Sigmoid colon (tissue), 7 donors: ENCODE data around the gene FAM110C. TPM values are rescaled to one million over a fixed set of nuclear protein-coding genes. Genes with fewer than 3 reads are reported as not detected.

Experiments
- DNase-seq: peaks from one replicate; pipeline ENCODE4 v3.0.0-alpha.2; 2019
- H3K27ac ChIP-seq, 4 donors: fragments of 200-600 bp; sonication (generic); one replicate each; pipeline ENCODE4 v1.5.1; 2016 to 2019; ENCODE audit warnings: mild to moderate bottlenecking in 1 of 4
- H3K27me3 ChIP-seq, 3 donors: fragments of 200-600 bp; sonication (generic); one replicate each; pipeline ENCODE4 v1.5.1; 2019; ENCODE audit warnings: mild to moderate bottlenecking in 1 of 3
- H3K36me3 ChIP-seq, 4 donors: fragments of 200-600 bp; sonication (generic); one replicate each; pipeline ENCODE4 v1.5.1; 2016 to 2019
- H3K4me1 ChIP-seq, 4 donors: fragments of 200-600 bp; sonication (generic); one replicate each; pipeline ENCODE4 v1.5.1; 2017 to 2019
- H3K4me3 ChIP-seq, 4 donors: fragments of 200-600 bp; sonication (generic); one replicate each; pipeline ENCODE4 v1.5.1; 2017 to 2019; ENCODE audit warnings: mild to moderate bottlenecking in 2 of 4, moderate library complexity in 1 of 4
- H3K9me3 ChIP-seq, 4 donors: fragments of 200-600 bp in 3 of 4; sonication (generic) in 3 of 4; one replicate each; pipeline versions ENCODE4 v1.5.1 to v1.6.1; 2013 to 2019
- CTCF ChIP-seq, 4 experiments: fragments of 450-650 bp in 3 of 4; fragments of 200-600 bp in 1 of 4; IDR thresholded peaks; one replicate each; pipeline ENCODE4 v1.5.1; 2016 to 2019; ENCODE audit warnings: antibody characterized with exemption in 4 of 4, mild to moderate bottlenecking in 3 of 4, moderate library complexity in 2 of 4
- EP300 ChIP-seq, 4 donors: sonication (generic); formaldehyde crosslinking; IDR thresholded peaks; one replicate each; pipeline ENCODE4 v1.6.1; 2017; ENCODE audit warnings: antibody characterized with exemption in 4 of 4
- POLR2A ChIP-seq, 2 donors: fragments of 450-650 bp; IDR thresholded peaks; one replicate each; pipeline ENCODE4 v1.6.1; 2016; ENCODE audit warnings: antibody characterized with exemption in 2 of 2, mild to moderate bottlenecking in 2 of 2, moderate library complexity in 2 of 2
- POLR2AphosphoS5 ChIP-seq, 4 donors: sonication (generic); formaldehyde crosslinking; IDR thresholded peaks; one replicate each; pipeline ENCODE4 v1.6.1; 2017; ENCODE audit warnings: antibody characterized with exemption in 4 of 4
- WGBS, 2 donors: extraction: QIAGEN DNeasy Blood & Tissue Kit; methylation state at CpG; one replicate each; pipeline ENCODE4 v1.1.7; 2013; 5-methylcytosine and 5-hydroxymethylcytosine counted together
- intact Hi-C: fragments of 100-400 bp; cut with DNase I; formaldehyde crosslinking; loops from one replicate; pipeline ENCODE4 v1.15.1; 2023
- polyA plus RNA-seq, 3 donors: library from polyadenylated mRNA; stranded (reverse); fragments of 200-250 nt; gene quantifications; one replicate each; pipeline ENCODE4 v1.2.3, GENCODE V29; 2013
- total RNA-seq, 4 donors: library from RNA; depleted of rRNA; stranded (reverse); fragments of >200 nt; gene quantifications; one replicate each; pipeline ENCODE4 v1.1.0, GENCODE V29; 2016
- donor health status: healthy with polysubstance abuse.
- donor health status: Bipolar disorder and iron deficiency.
- donor health status: healthy.

The FAM110C gene
- total and polyA plus RNA-seq, 7 donors, result 0.16 to 24.6 (median 10.1) TPM; not detected in 2

GRCh38 chr2:84121-84520, 37.8 kb upstream of the FAM110C start:
- no peaks in the 10 kb centered on the region for H3K36me3 ChIP-seq
- H3K4me1 ChIP-seq, result no peaks in the 10 kb centered on the region
- no peak for TF ChIP-seq CTCF (IDR thresholded peaks at IDR 0.05)
- TF ChIP-seq POLR2AphosphoS5 (IDR thresholded peaks at IDR 0.05), result no peak
- no peak for TF ChIP-seq POLR2A (IDR thresholded peaks at IDR 0.05)
- TF ChIP-seq EP300 (IDR thresholded peaks at IDR 0.05), result no peak
- no peak overlapping the region for H3K27ac ChIP-seq
- H3K4me3 ChIP-seq, result no peak overlapping the region
- WGBS, 2 donors, result 14 to 52% methylated on average over 2 of the region's 2 CpGs
- no peaks in the 10 kb centered on the region for H3K27me3 ChIP-seq
- intact Hi-C loops, result no loop called here
- no peak for DNase-seq
- H3K9me3 ChIP-seq, result no peaks in the 10 kb centered on the region

- WGBS, 2 donors, result 90 to 91% methylated on average over 10 of the region's 10 CpGs
- no peaks in the 10 kb centered on the region for H3K4me1 ChIP-seq
- H3K4me3 ChIP-seq, result no peak overlapping the region
- no peak overlapping the region for H3K27ac ChIP-seq
- TF ChIP-seq EP300 (IDR thresholded peaks at IDR 0.05) (no peak), POLR2A (IDR thresholded peaks at IDR 0.05) (no peak), POLR2AphosphoS5 (IDR thresholded peaks at IDR 0.05) (no peak), CTCF (IDR thresholded peaks at IDR 0.05) (no peak)
- intact Hi-C loops, result no loop called here
- no peaks in the 10 kb centered on the region for H3K27me3 ChIP-seq
- DNase-seq, result no peak
- H3K9me3 ChIP-seq, result no peaks in the 10 kb centered on the region
- H3K36me3 ChIP-seq, result no peaks in the 10 kb centered on the region
Measured at GRCh38 chr2:80971-81736, 34.8 kb upstream of the FAM110C start.

GRCh38 chr2:80378-80777, 34.1 kb upstream of the FAM110C start:
- TF ChIP-seq POLR2AphosphoS5 (IDR thresholded peaks at IDR 0.05) (no peak), EP300 (IDR thresholded peaks at IDR 0.05) (no peak), CTCF (IDR thresholded peaks at IDR 0.05) (no peak), POLR2A (IDR thresholded peaks at IDR 0.05) (no peak)
- Histone ChIP-seq H3K4me3 (no peak overlapping the region), H3K4me1 (no peaks in the 10 kb centered on the region), H3K27me3 (no peaks in the 10 kb centered on the region), H3K9me3 (no peaks in the 10 kb centered on the region), H3K36me3 (no peaks in the 10 kb centered on the region), H3K27ac (no peak overlapping the region)
- intact Hi-C loops, result no loop called here
- DNase-seq, result no peak
- 56 to 60% methylated on average over 4 of the region's 4 CpGs for WGBS, 2 donors

GRCh38 chr2:71309-72035, 25.2 kb upstream of the FAM110C start:
- Histone ChIP-seq H3K9me3 (no peaks in the 10 kb centered on the region), H3K27me3 (no peaks in the 10 kb centered on the region), H3K4me1 (no peaks in the 10 kb centered on the region), H3K4me3 (no peak overlapping the region), H3K27ac (no peak overlapping the region), H3K36me3 (no peaks in the 10 kb centered on the region)
- intact Hi-C loops, result no loop called here
- DNase-seq, result no peak
- TF ChIP-seq POLR2AphosphoS5 (IDR thresholded peaks at IDR 0.05), result no peak
- no peak for TF ChIP-seq CTCF (IDR thresholded peaks at IDR 0.05)
- TF ChIP-seq EP300 (IDR thresholded peaks at IDR 0.05), result no peak
- TF ChIP-seq POLR2A (IDR thresholded peaks at IDR 0.05), result no peak
- WGBS, 2 donors, result 89 to 92% methylated on average over 5 of the region's 5 CpGs
